Erythroblast (primary cell): ENCODE data around the gene VPS52.

ENCODE experiments used
- GATA1 ChIP-seq: IDR thresholded peaks from 2 replicates; pipeline ENCODE4 v1.6.1; 2011; ENCODE audit warnings: low read depth, mild to moderate bottlenecking, control low read depth, low read length, moderate library complexity
- POLR2A ChIP-seq: IDR thresholded peaks from 2 replicates; pipeline ENCODE4 v1.6.1; 2011; ENCODE audit warnings: mild to moderate bottlenecking, low read length

- no peak for TF ChIP-seq POLR2A
- no peak for TF ChIP-seq GATA1
Measured at GRCh38 chr6:33247977-33248642, 23.6 kb downstream of the VPS52 start.
